ENCODE results near the gene CDKL5. TPM values are rescaled to one million over a fixed set of nuclear protein-coding genes. Genes with fewer than 3 reads are reported as not detected.
A peak's percentile ranks its signal among the peaks of the same experiment; 100 is the strongest.

The CDKL5 gene
- total RNA-seq, 6 donors from 2014 or later: 17.8 to 47.1 (median 23.4) TPM

DNA sequence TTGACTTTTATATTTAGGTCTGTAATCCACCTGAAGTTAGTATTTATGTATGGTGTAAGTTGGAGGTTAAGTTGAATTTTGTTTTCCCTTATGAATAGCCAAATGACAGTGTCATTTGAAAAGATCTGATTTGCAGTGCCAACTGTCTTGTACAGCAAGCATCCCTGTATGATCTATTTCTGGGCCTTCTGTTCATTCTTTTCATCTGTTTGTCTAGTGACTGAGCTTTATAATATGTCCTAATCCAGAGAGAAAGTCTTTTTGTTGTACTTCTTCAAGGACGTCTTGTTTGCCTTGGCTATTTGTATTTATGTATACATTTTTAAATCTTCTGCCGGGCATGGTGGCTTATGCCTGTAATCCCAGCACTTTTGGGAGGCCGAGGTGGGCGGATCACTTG, 39.6 kb downstream of the CDKL5 start:
- DNase-seq: no peak
- no peak for ATAC-seq (ENCODE audit: low FRiP score in 2 of 2)
- Histone ChIP-seq H3K27ac (no peak overlapping the region), H3K36me3 (no peaks in the 10 kb centered on the region), H3K4me1 (no peaks in the 10 kb centered on the region), H3K27me3 (no peaks in the 10 kb centered on the region), H3K4me3 (no peak overlapping the region), H3K9me3 (no peaks in the 10 kb centered on the region)
- 91 to 93% methylated on average over 4 of the region's 4 CpGs for WGBS, 2 donors
- TF ChIP-seq POLR2AphosphoS5 (IDR thresholded peaks at IDR 0.05) (no peak), POLR2A (IDR thresholded peaks at IDR 0.05) (no peak), CTCF (IDR thresholded peaks at IDR 0.05) (no peak), EP300 (IDR thresholded peaks at IDR 0.05) (no peak)

DNA sequence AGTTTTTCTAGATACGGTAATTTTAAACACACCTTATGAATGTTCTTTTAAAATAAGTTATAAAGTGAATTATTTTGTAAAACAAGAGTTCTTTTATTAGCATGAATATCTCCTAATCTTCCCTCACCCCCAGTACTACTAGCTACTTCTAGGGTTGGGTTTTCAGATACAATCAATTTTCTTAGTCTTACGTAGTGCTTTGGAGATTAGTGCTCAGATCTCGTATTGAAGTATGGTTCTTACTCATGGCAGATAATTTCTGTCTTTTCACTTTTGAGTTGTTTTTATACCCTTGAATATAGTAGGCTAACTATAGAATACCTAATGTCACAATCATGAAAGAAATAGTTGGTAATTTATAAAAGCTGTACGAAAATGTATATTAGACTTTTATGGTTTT, 43.2 kb downstream of the CDKL5 start:
- H3K27ac ChIP-seq: no peak overlapping the region
- 87 to 89% methylated on average over 4 of the region's 4 CpGs for WGBS, 2 donors
- TF ChIP-seq EP300 (IDR thresholded peaks at IDR 0.05) (no peak), CTCF (IDR thresholded peaks at IDR 0.05) (no peak), POLR2AphosphoS5 (IDR thresholded peaks at IDR 0.05) (no peak), POLR2A (IDR thresholded peaks at IDR 0.05) (no peak)

DNA sequence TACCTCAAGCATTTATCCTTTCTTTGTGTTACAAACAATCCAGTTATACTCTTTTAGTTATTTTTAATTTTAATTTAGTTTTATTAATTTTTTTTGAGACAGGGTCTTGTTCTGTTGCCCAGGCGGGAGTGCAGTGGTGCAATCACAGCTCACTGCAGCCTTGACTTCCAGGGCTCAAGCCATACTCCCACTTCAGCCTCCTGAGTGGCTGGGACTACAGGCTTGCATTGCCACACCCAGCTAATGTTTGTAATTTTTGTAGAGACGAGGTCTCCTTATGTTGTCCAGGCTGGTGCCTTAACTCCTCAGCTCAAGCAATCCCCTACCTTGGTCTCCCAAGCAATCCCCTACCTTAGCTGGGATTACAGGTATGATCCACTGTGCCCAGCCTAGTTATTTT, 45.9 kb downstream of the CDKL5 start:
- TF ChIP-seq POLR2AphosphoS5 (IDR thresholded peaks at IDR 0.05) (no peak), POLR2A (IDR thresholded peaks at IDR 0.05) (no peak), CTCF (IDR thresholded peaks at IDR 0.05) (no peak), EP300 (IDR thresholded peaks at IDR 0.05) (no peak)
- Histone ChIP-seq H3K36me3 (no peaks in the 10 kb centered on the region), H3K9me3 (no peaks in the 10 kb centered on the region), H3K27ac (no peak overlapping the region), H3K4me3 (no peak overlapping the region), H3K27me3 (no peaks in the 10 kb centered on the region), H3K4me1 (no peaks in the 10 kb centered on the region)
- 67 to 72% methylated on average over 2 of the region's 2 CpGs for WGBS, 2 donors
- ATAC-seq (ENCODE audit: low FRiP score in 2 of 2): no peak
- DNase-seq: peak in 1 of 2 donors; percentile 60

More for the DNA sequence above, 43.2 kb downstream of the CDKL5 start:
- Histone ChIP-seq H3K4me1 (no peaks in the 10 kb centered on the region), H3K4me3 (no peak overlapping the region), H3K36me3 (no peaks in the 10 kb centered on the region), H3K27me3 (no peaks in the 10 kb centered on the region), H3K9me3 (no peaks in the 10 kb centered on the region)
- ATAC-seq (ENCODE audit: low FRiP score in 2 of 2) (no peak), DNase-seq (no peak)

DNA sequence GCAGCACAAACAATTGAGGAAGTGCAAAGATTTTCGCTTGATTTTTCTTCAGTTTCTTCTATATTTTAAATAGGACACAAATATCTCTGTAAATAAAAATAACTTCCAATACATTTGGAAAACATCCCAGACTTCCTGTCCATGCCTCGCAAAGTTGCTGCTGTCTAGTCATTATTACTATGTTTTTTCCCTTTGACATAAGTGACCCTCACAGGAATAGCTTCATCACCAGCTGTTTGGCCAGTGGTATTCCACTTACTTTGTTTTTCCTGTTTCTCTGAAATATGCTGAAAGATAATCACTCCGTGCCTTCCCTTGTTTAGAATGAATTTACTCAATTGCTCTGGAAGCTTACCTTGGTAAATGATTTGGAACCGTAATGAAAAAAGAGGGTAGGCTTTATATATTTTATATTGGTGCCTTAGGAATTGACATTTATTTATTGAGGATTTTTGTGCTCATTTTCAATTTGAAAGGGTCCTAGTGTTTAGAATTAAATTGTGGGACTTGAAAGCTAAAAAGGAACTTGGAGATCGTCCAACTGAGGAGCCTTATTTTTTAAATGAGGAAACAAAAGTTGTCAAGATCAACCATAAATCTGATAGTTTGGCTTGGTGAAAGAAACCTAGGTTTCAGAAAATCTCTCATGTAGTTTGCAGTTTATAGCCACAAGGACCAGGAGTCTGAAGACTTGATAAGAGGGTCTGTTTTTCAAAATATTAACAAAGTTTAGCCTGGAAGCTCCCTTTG, 65.6 kb downstream of the CDKL5 start:
- 37 to 60% methylated on average over 5 of the region's 5 CpGs for WGBS, 2 donors
- no peak for ATAC-seq (ENCODE audit: low FRiP score in 2 of 2)
- no peaks in the 10 kb centered on the region for H3K9me3 ChIP-seq

More for the DNA sequence above, 65.6 kb downstream of the CDKL5 start:
- TF ChIP-seq EP300 (IDR thresholded peaks at IDR 0.05) (no peak), POLR2AphosphoS5 (IDR thresholded peaks at IDR 0.05) (no peak), CTCF (IDR thresholded peaks at IDR 0.05) (no peak), POLR2A (IDR thresholded peaks at IDR 0.05) (no peak)
- H3K36me3 ChIP-seq: no peaks in the 10 kb centered on the region
- no peaks in the 10 kb centered on the region for H3K27me3 ChIP-seq
- peaks cover 0 to 4% (median 0%) of the 10 kb centered on the region in 4 donors for H3K4me1 ChIP-seq
- H3K4me3 ChIP-seq: no peak overlapping the region
- H3K27ac ChIP-seq: no peak overlapping the region
- no peak for DNase-seq

Measured in upper lobe of left lung (tissue), 6 donors.